K562 (cell line): Measurements from ENCODE around the gene UBA52. TPM values are rescaled to one million over a fixed set of nuclear protein-coding genes. Genes with fewer than 3 reads are reported as not detected.

Experiments used
- CCNT2 ChIP-seq: IDR thresholded peaks from 2 replicates; pipeline ENCODE4 v1.6.1; 2011; ENCODE audit warnings: borderline replicate concordance, low read depth, mild to moderate bottlenecking, moderate library complexity, mixed read lengths, low read length; ENCODE audit not compliant: insufficient read length; ENCODE audit errors: extremely low read depth
- EGR1 ChIP-seq: fragments of 450-650 bp; conservative IDR thresholded peaks from 2 replicates; pipeline ENCODE4 v1.6.1; 2017; ENCODE audit warnings: mild to moderate bottlenecking
- HMG20B ChIP-seq: fragments of 250-450 bp; sonication (Bioruptor Pico); IDR thresholded peaks from 2 replicates; pipeline ENCODE4 v1.5.0; 2021; ENCODE audit warnings: mild to moderate bottlenecking
- NR2C1 ChIP-seq, 2 experiments: fragments of 450-650 bp; IDR thresholded peaks; 2 replicates each; pipeline ENCODE4 v1.6.1; 2017; ENCODE audit warnings: mild to moderate bottlenecking in 2 of 2, antibody characterized with exemption in 1 of 2, inconsistent platforms in 1 of 2, missing compliant biosample characterization in 1 of 2, missing genetic modification characterization in 1 of 2
- NR3C1 ChIP-seq: sonication (generic); formaldehyde crosslinking; IDR thresholded peaks from 2 replicates; pipeline ENCODE4 v1.8.1; 2022; ENCODE audit warnings: missing genetic modification reagents
- POLR2H ChIP-seq: IDR thresholded peaks from 2 replicates; pipeline ENCODE4 v1.6.1; 2016; ENCODE audit warnings: missing genetic modification characterization, low read depth, mild to moderate bottlenecking, control low read depth, missing compliant biosample characterization, moderate library complexity
- RBM15 ChIP-seq: fragments of 200-400 bp; formaldehyde crosslinking; IDR thresholded peaks from 2 replicates; pipeline ENCODE4 v1.6.1; 2018; ENCODE audit warnings: mild to moderate bottlenecking, low read length, moderate library complexity; ENCODE audit not compliant: insufficient read depth
- SIN3A ChIP-seq, 2 experiments: fragments of 150-350 bp in 1 of 2; IDR thresholded peaks; 2 replicates each; pipeline ENCODE4 v1.6.1; 2011 to 2016; ENCODE audit warnings: borderline replicate concordance in 2 of 2, low read depth in 2 of 2, low read length in 2 of 2, mild to moderate bottlenecking in 2 of 2, moderate library complexity in 2 of 2; ENCODE audit not compliant: control insufficient read depth in 1 of 2
- TEAD1 ChIP-seq, 2 experiments: fragments of 450-650 bp in 1 of 2; sonication (generic) in 1 of 2; formaldehyde crosslinking; IDR thresholded peaks; 2 replicates each; pipeline versions ENCODE4 v1.4.0 to v1.8.0; 2020 to 2022; ENCODE audit warnings: mild to moderate bottlenecking in 2 of 2, missing genetic modification reagents in 1 of 2
- ZBTB17 ChIP-seq: fragments of 450-650 bp; formaldehyde crosslinking; IDR thresholded peaks from 2 replicates; pipeline ENCODE4 v1.4.0; 2020; ENCODE audit warnings: mild to moderate bottlenecking
- ZKSCAN1 ChIP-seq: fragments of 150-350 bp; IDR thresholded peaks from 2 replicates; pipeline ENCODE4 v1.6.1; 2016; ENCODE audit warnings: low read depth, low read length
- ZNF143 ChIP-seq: sonication (generic); formaldehyde crosslinking; IDR thresholded peaks from 2 replicates; pipeline ENCODE4 v1.9.0; 2022; ENCODE audit warnings: mild to moderate bottlenecking, missing genetic modification reagents
- ZNF239 ChIP-seq: fragments of 250-450 bp; sonication (Bioruptor Pico); IDR thresholded peaks from 2 replicates; pipeline ENCODE4 v1.4.0; 2020; ENCODE audit warnings: mild to moderate bottlenecking
- ZNF551 ChIP-seq: fragments of 250-450 bp; sonication (Bioruptor Pico); IDR thresholded peaks from 2 replicates; pipeline ENCODE4 v1.5.0; 2021; ENCODE audit warnings: mild to moderate bottlenecking, moderate library complexity
- ZNF668 ChIP-seq: fragments of 250-450 bp; sonication (Bioruptor Pico); IDR thresholded peaks from 2 replicates; pipeline ENCODE4 v1.8.0; 2022; ENCODE audit warnings: mild to moderate bottlenecking, inconsistent platforms
- polyA plus RNA-seq, 8 experiments: library from polyadenylated mRNA; depleted of rRNA in 4 of 8; stranded (reverse) in 5 of 8; unstranded in 3 of 8; fragments of >200 nt; fragmentation: Nextera tagmentation in 2 of 8; fragmentation: Illumina TruSeq in 1 of 8; extraction: Ambion mirVana in 2 of 8; extraction: Trizol in 1 of 8; gene quantifications; 2 replicates each; pipeline versions ENCODE4 v1.2.1 to v1.2.3, GENCODE V29; 2011 to 2014; ENCODE audit warnings: inconsistent platforms in 1 of 8, missing spikeins in 1 of 8
- total RNA-seq, 7 experiments: library from RNA; depleted of rRNA in 6 of 7; stranded (reverse); fragments of >200 nt in 6 of 7; fragmentation: Illumina TruSeq in 2 of 7; extraction: Trizol in 2 of 7; gene quantifications; 2 replicates each; pipeline versions ENCODE4 v1.2.1 to v1.2.3, GENCODE V29; 2011 to 2021; ENCODE audit warnings: low replicate concordance in 1 of 7
- TF ChIP-seq, protein P1 (sequence below): fragments of 450-650 bp; formaldehyde crosslinking; IDR thresholded peaks from 2 replicates; pipeline ENCODE4 v1.4.0; 2022; ENCODE audit warnings: mild to moderate bottlenecking, moderate library complexity
- TF ChIP-seq, protein P2 (sequence below): fragments of 200-800 bp; sonication (Bioruptor generic); IDR thresholded peaks from 2 replicates; pipeline ENCODE4 v1.6.1; 2016; ENCODE audit warnings: missing genetic modification characterization, missing compliant biosample characterization
- TF ChIP-seq, protein P3 (sequence below): fragments of 200-800 bp; sonication (Bioruptor generic); IDR thresholded peaks from 2 replicates; pipeline ENCODE4 v1.6.1; 2017; ENCODE audit warnings: missing genetic modification characterization, missing compliant biosample characterization

Gene UBA52
- total and polyA plus RNA-seq, 9 of the 15 experiments (the other 6 are each of a cell fraction or from before 2014, with no cell fraction given), result 1,110 to 2,751 (median 1,733) TPM

- TF ChIP-seq, protein P1, sequence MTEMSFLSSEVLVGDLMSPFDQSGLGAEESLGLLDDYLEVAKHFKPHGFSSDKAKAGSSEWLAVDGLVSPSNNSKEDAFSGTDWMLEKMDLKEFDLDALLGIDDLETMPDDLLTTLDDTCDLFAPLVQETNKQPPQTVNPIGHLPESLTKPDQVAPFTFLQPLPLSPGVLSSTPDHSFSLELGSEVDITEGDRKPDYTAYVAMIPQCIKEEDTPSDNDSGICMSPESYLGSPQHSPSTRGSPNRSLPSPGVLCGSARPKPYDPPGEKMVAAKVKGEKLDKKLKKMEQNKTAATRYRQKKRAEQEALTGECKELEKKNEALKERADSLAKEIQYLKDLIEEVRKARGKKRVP (CRISPR knock-in tag), result no peak
- TF ChIP-seq EGR1, result peak; percentile 80
- no peak; a peak in 1 of 4 replicates for TF ChIP-seq TEAD1 (CRISPR knock-in tag; IDR thresholded peaks at IDR 0.05)
- TF ChIP-seq NR2C1 (IDR thresholded peaks at IDR 0.05), result no peak
- no peak for TF ChIP-seq NR2C1 (tag; IDR thresholded peaks at IDR 0.05)
- TF ChIP-seq ZKSCAN1, result no peak
- peak; percentile 78 for TF ChIP-seq ZNF143 (CRISPR knock-in tag)
- 0 out of 4 replicates have a peak, but pooled peaks of 1 of the 2 experiments have one; percentile 34 for TF ChIP-seq SIN3A (IDR thresholded peaks at IDR 0.05; ENCODE audit: borderline replicate concordance in 2 of 2, control insufficient read depth in 1 of 2, low read depth in 2 of 2, low read length in 2 of 2)
- TF ChIP-seq RBM15, result no peak
- no peak; the same call in 1 of the 2 replicates for TF ChIP-seq POLR2H
- TF ChIP-seq ZNF551 (CRISPR knock-in tag), result no peak
- TF ChIP-seq ZBTB17 (CRISPR knock-in tag), result no peak
- TF ChIP-seq, protein P2, sequence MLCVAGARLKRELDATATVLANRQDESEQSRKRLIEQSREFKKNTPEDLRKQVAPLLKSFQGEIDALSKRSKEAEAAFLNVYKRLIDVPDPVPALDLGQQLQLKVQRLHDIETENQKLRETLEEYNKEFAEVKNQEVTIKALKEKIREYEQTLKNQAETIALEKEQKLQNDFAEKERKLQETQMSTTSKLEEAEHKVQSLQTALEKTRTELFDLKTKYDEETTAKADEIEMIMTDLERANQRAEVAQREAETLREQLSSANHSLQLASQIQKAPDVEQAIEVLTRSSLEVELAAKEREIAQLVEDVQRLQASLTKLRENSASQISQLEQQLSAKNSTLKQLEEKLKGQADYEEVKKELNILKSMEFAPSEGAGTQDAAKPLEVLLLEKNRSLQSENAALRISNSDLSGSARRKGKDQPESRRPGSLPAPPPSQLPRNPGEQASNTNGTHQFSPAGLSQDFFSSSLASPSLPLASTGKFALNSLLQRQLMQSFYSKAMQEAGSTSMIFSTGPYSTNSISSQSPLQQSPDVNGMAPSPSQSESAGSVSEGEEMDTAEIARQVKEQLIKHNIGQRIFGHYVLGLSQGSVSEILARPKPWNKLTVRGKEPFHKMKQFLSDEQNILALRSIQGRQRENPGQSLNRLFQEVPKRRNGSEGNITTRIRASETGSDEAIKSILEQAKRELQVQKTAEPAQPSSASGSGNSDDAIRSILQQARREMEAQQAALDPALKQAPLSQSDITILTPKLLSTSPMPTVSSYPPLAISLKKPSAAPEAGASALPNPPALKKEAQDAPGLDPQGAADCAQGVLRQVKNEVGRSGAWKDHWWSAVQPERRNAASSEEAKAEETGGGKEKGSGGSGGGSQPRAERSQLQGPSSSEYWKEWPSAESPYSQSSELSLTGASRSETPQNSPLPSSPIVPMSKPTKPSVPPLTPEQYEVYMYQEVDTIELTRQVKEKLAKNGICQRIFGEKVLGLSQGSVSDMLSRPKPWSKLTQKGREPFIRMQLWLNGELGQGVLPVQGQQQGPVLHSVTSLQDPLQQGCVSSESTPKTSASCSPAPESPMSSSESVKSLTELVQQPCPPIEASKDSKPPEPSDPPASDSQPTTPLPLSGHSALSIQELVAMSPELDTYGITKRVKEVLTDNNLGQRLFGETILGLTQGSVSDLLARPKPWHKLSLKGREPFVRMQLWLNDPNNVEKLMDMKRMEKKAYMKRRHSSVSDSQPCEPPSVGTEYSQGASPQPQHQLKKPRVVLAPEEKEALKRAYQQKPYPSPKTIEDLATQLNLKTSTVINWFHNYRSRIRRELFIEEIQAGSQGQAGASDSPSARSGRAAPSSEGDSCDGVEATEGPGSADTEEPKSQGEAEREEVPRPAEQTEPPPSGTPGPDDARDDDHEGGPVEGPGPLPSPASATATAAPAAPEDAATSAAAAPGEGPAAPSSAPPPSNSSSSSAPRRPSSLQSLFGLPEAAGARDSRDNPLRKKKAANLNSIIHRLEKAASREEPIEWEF (CRISPR knock-in tag), result no peak
- TF ChIP-seq CCNT2, result peak; percentile 79
- no peak for TF ChIP-seq HMG20B (CRISPR knock-in tag)
- no peak for TF ChIP-seq ZNF668 (CRISPR knock-in tag)
- TF ChIP-seq, protein P3, sequence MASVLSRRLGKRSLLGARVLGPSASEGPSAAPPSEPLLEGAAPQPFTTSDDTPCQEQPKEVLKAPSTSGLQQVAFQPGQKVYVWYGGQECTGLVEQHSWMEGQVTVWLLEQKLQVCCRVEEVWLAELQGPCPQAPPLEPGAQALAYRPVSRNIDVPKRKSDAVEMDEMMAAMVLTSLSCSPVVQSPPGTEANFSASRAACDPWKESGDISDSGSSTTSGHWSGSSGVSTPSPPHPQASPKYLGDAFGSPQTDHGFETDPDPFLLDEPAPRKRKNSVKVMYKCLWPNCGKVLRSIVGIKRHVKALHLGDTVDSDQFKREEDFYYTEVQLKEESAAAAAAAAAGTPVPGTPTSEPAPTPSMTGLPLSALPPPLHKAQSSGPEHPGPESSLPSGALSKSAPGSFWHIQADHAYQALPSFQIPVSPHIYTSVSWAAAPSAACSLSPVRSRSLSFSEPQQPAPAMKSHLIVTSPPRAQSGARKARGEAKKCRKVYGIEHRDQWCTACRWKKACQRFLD (CRISPR knock-in tag), result no peak
- no peak for TF ChIP-seq ZNF239 (CRISPR knock-in tag)
- TF ChIP-seq NR3C1 (CRISPR knock-in tag), result no peak
Measured at GRCh38 chr19:18522124-18522861, 49.4 kb upstream of the UBA52 start (continued).
